Neuron (in vitro differentiated cells): ENCODE results near the gene SETD2.
"Not testable (repeated sequence)": the region's sequence is repeated elsewhere in the genome, so short reads cannot be mapped to it uniquely, and the experiment has no call there.

ENCODE experiments used
- H2AFZ ChIP-seq: one replicate; pipeline ENCODE4 v1.6.1; 2013; ENCODE audit warnings: low read depth, mild to moderate bottlenecking, inconsistent platforms, low read length, moderate library complexity
- H3K27me3 ChIP-seq: one replicate; pipeline ENCODE4 v1.6.1; 2013; ENCODE audit warnings: low read length; ENCODE audit not compliant: insufficient read depth
- H3K36me3 ChIP-seq: one replicate; pipeline ENCODE4 v1.6.1; 2013; ENCODE audit warnings: low read length; ENCODE audit not compliant: insufficient read depth
- H3K4me1 ChIP-seq: one replicate; pipeline ENCODE4 v1.6.1; 2013; ENCODE audit warnings: low read length; ENCODE audit not compliant: insufficient read depth
- H3K4me3 ChIP-seq: 2 replicates; pipeline ENCODE4 v1.5.1; 2013; ENCODE audit warnings: mild to moderate bottlenecking, low read length, moderate library complexity
- H3K9me3 ChIP-seq: one replicate; pipeline ENCODE4 v1.6.1; 2013; ENCODE audit warnings: low read length

The SETD2 gene

DNA sequence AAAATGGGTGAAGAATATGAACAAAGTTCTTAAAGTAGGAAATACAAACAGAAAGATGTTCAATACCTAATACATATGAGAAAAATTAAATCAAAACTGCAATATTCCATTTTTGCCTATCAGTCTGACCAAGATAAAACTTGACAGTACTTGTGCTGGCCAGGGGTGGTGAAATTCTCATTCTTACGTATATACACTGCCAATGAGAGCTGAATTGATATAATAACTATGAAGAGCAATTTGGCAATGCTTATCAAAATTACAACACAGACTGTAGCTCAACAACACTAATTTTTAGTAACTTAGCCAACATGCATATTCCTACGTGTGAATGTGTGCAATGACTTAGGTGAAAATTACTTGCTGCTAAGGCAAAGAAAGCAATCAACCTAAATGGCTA, 90.2 kb downstream of the SETD2 start:
- Histone ChIP-seq H3K27me3 (no peaks in the 10 kb centered on the region), H3K36me3 (peaks cover 41% of the 10 kb centered on the region), H2AFZ (no peak overlapping the region), H3K4me3 (no peak overlapping the region), H3K4me1 (no peaks in the 10 kb centered on the region), H3K9me3 (no peaks in the 10 kb centered on the region)

DNA sequence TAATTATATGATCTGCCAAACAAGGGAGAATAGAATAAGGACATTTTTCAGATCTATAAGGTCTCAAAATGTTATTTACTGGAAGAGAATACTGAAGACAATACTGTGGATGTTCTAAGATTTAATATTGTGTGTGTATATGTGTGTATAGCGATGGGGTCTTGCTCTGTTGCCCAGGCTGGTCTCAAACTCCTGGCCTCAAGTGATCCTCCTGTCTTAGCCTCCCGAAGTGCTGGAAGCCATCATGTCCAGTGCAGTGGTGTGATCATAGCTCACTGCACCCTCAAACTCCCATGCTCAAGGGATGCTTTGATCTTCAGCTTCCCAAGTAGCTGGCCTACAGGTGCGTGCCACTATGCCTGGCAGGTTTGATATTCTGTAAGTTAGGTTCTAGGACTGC, 93.1 kb downstream of the SETD2 start:
- H2AFZ ChIP-seq = no peak overlapping the region
- no peaks in the 10 kb centered on the region for H3K4me1 ChIP-seq
- H3K27me3 ChIP-seq = no peaks in the 10 kb centered on the region
- H3K4me3 ChIP-seq = no peak overlapping the region
- no peaks in the 10 kb centered on the region for H3K9me3 ChIP-seq
- H3K36me3 ChIP-seq = peaks cover 27% of the 10 kb centered on the region

DNA sequence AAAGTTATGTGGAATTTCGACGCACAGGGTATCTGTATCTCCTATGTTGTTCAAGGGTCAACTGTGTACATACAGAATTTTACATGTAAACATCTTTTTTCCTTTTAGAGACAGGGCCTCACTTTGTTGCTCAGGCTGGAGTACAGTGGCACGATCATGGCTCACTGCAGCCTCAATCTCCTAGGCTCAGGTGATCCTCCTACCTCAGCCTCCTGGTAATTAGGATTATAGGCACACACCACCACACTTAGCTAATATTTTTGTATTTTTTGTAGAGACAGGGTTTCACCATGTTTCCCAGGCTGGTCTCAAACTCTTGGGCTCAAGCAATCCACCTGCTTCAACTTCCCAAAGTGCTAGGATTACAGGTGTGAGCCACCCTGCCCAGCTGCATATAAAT, 97.7 kb downstream of the SETD2 start:
- H3K9me3 ChIP-seq, H3K27me3 ChIP-seq, H3K4me1 ChIP-seq, H2AFZ ChIP-seq, H3K4me3 ChIP-seq: not testable (repeated sequence)
- H3K36me3 ChIP-seq = peaks cover 36% of the 10 kb centered on the region

DNA sequence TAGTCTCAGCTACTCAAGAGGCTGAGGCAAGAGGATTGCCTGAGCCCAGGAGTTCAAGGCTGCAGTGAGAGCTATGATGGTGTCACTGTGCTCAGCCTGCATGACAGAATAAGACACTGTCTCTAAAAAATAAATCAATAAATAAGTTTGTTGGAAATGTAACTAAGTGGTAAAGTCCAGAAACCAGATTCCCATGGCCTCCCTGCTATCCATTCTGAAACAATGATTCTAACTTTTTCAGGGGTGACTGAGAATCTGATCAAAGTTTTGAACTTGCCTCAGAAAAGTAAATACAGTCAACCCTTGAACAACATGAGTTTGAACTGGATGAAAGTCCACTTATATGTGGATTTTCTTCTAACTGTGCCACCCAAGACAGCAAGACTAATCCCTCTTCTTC, 98.2 kb downstream of the SETD2 start:
- no peaks in the 10 kb centered on the region for H3K27me3 ChIP-seq
- H3K4me1 ChIP-seq = no peaks in the 10 kb centered on the region
- no peak overlapping the region for H3K4me3 ChIP-seq
- H3K36me3 ChIP-seq = peaks cover 39% of the 10 kb centered on the region
- H3K9me3 ChIP-seq = no peaks in the 10 kb centered on the region
- no peak overlapping the region for H2AFZ ChIP-seq

DNA sequence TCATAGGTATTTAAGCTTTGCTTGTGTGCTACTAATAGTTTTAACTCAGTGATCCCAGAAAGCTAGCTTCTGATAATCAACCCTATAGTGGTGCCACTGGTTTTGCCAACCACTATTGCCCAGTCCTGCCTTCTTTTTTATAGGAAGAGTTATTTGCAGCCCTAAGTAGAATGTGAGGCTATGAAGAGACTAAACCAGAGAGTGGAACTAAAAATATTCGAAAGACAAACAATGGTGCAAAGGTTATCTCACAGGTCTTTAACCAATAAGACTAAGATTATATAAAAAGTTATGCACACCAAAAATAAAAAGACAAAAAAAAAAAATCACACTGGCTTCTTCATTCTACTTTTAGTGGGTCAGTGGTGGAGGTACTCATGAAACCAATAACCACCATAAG, 98.9 kb downstream of the SETD2 start:
- H3K27me3 ChIP-seq = no peaks in the 10 kb centered on the region
- no peak overlapping the region for H2AFZ ChIP-seq
- H3K4me3 ChIP-seq = no peak overlapping the region
- H3K9me3 ChIP-seq = no peaks in the 10 kb centered on the region
- H3K4me1 ChIP-seq = no peaks in the 10 kb centered on the region
- H3K36me3 ChIP-seq = peaks cover 39% of the 10 kb centered on the region

DNA sequence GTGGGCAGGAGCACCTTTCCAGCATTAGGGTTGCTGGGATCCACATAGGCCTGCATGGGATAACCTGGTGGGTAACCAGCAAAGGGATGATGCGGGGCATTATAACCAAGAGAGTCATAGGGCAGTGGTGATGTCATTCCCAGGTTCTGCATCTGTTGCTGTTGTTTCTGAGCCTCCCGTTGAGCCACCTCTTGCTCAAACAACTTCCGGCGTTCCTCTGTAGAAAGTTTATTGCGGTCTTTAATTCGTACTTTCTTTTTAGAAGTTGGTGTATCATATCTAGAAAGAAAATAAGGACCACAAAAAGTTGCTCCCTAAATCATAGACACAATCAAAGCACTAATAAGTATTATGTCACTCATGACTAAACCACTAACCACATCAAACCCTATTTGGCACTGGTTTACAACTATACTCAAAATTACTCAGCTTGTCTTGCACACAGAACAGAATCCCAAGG, 106.7 kb downstream of the SETD2 start:
- no peak overlapping the region for H3K4me3 ChIP-seq
- H2AFZ ChIP-seq = no peak overlapping the region
- H3K9me3 ChIP-seq = no peaks in the 10 kb centered on the region
- no peaks in the 10 kb centered on the region for H3K27me3 ChIP-seq
- no peaks in the 10 kb centered on the region for H3K4me1 ChIP-seq
- H3K36me3 ChIP-seq = peaks cover 31% of the 10 kb centered on the region

DNA sequence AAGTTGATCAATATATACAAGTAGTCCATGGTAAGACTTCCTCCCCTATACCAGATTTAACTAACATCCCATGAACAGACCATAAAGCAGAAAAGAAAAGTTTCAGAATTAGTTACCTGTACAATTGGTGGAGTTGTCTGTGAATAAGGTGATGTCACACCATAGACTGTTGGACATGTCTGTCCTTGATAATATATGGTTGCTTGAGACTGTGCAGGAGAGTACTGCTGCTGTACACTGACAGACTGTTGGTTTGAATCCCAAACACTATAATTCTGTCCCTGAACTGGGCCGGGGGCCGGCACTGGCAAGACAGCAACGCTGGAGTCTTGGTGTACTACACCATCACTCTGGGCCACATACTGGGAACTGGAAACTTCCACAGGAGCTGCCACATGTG, 107.2 kb downstream of the SETD2 start:
- Histone ChIP-seq H3K36me3 (peaks cover 29% of the 10 kb centered on the region), H3K9me3 (no peaks in the 10 kb centered on the region), H3K4me3 (no peak overlapping the region)

DNA sequence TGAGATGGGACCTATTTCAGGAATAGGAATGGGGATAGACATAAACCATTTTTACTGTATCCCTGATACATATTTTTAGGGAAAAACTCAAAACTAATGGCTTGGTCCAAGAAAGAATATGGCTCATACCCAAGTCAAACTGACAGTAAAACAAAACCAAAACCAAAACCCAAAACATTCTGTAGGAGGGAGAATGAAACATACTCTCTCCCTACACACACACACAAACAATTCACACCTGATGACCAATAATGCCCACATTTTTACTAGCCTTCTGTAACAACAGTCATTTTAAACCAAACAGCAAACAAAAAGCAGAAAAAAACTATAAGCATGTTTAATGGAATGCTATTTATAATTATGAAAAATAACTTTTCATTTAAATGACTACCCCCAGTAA, 109.5 kb downstream of the SETD2 start:
- Histone ChIP-seq H3K36me3 (peaks cover 25% of the 10 kb centered on the region), H2AFZ (no peak overlapping the region)

More for the DNA sequence above, 107.2 kb downstream of the SETD2 start:
- H3K4me1 ChIP-seq = no peaks in the 10 kb centered on the region
- H2AFZ ChIP-seq = no peak overlapping the region
- H3K27me3 ChIP-seq = no peaks in the 10 kb centered on the region

DNA sequence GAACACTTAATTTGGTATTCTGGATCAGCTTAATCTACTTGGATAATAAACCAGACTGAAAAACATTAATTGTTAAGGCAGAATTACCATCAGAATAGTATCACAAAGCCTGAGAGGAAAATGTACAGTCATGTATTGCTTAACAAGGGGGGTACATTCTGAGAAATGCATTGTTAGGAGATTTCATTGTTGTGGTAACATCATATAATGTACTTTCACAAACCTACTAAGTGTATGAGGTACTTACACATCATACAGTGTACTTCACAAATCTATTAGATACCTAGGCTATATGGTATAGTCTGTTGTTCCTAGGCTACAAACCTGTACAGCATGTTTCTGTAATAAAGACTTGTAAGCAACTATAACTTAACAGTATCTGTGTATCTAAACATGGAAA, 116.2 kb downstream of the SETD2 start:
- H3K9me3 ChIP-seq = no peaks in the 10 kb centered on the region
- H3K36me3 ChIP-seq = peaks cover 10% of the 10 kb centered on the region
- no peak overlapping the region for H2AFZ ChIP-seq
- no peaks in the 10 kb centered on the region for H3K4me1 ChIP-seq
- H3K27me3 ChIP-seq = no peaks in the 10 kb centered on the region
- no peak overlapping the region for H3K4me3 ChIP-seq

More for the DNA sequence above, 109.5 kb downstream of the SETD2 start:
- Histone ChIP-seq H3K9me3 (no peaks in the 10 kb centered on the region), H3K4me3 (no peak overlapping the region), H3K27me3 (no peaks in the 10 kb centered on the region), H3K4me1 (no peaks in the 10 kb centered on the region)

DNA sequence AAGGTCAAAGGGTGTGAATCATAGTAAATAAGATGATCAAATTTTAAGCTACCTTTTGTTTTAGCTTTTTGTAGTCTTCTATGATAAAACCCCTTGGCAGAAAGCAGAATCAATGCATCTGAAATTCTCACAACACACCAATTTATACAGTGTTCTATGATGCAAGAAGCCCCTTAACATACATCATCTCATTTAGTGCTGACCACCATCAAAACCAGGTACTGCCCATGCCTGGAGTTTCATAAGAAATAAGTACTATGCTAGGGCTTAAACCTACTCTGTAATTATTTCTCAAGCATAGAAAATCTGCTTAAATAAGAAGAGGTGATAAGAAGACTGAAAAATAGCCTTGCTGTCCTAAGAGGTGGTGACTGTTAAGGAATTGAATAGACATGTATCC, 116.8 kb downstream of the SETD2 start:
- Histone ChIP-seq H3K4me3 (no peak overlapping the region), H3K36me3 (peaks cover 16% of the 10 kb centered on the region), H2AFZ (no peak overlapping the region), H3K4me1 (no peaks in the 10 kb centered on the region), H3K27me3 (no peaks in the 10 kb centered on the region), H3K9me3 (no peaks in the 10 kb centered on the region)

DNA sequence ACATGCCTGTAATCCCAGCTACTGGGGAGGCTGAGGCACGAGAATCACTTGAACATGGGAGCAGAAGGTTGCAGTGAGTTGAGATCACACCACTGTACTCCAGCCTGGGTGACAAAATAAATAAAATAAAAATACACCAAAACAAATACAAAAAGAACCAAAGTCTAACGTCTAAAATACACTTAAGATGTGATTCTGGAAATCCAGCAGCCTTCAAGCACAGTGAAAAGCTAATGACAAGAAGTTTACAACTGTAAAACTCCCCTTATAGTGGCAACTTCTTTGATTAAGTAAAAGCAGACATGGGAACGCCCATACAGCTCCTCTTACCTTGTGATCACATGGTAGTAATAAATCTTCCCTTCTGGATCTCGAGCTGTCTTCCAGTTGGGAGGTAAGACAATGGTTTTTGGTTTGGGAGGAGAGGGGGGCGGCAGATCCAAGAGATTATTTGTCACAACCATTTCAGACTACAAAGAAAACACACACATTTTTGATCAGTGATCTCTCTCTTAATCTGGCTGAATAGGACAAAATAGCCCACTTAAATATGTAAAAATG, 121.6 kb downstream of the SETD2 start:
- H3K9me3 ChIP-seq = peaks cover 5% of the 10 kb centered on the region
- no peak overlapping the region for H2AFZ ChIP-seq
- no peaks in the 10 kb centered on the region for H3K27me3 ChIP-seq
- H3K4me1 ChIP-seq = no peaks in the 10 kb centered on the region
- H3K4me3 ChIP-seq = no peak overlapping the region
- peaks cover 52% of the 10 kb centered on the region for H3K36me3 ChIP-seq

DNA sequence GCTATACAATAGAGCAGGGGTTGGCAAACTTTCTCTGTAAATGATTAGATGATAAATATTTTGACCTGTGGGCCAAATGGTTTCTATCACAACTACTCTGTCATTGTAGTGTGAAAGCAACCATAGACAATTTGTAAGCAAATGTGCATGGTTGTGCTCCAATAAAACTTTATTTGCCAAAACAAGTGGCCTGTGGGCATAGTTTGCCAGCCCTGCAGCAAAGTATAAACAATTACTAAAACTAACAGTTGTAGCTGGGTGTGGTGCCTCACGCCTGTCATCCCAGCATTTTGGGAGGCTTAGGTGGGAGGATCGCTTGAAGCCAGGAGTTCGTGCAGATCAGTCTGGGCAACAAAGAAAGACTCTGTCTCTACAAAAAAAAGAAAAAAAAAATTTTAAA, 122.8 kb downstream of the SETD2 start:
- no peak overlapping the region for H2AFZ ChIP-seq
- H3K4me3 ChIP-seq = no peak overlapping the region
- H3K9me3 ChIP-seq = peaks cover 5% of the 10 kb centered on the region
- no peaks in the 10 kb centered on the region for H3K27me3 ChIP-seq
- peaks cover 58% of the 10 kb centered on the region for H3K36me3 ChIP-seq
- no peaks in the 10 kb centered on the region for H3K4me1 ChIP-seq

DNA sequence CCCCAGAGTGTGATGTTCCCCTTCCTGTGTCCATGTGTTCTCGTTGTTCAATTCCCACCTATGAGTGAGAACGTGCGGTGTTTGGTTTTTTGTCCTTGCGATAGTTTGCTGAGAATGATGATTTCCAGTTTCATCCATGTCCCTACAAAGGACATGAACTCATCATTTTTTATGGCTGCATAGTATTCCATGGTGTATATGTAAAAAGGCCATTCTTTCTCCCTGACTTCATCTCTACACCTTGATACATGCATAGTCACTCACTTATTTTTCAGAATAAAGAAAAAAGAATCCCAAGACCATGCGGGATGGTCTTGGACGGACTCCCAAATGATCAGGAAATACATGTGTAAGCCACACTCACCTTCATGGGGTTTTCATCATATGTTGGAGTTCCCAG, 126.6 kb downstream of the SETD2 start:
- not testable (repeated sequence) for H2AFZ ChIP-seq, H3K27me3 ChIP-seq, H3K4me1 ChIP-seq, H3K9me3 ChIP-seq, H3K4me3 ChIP-seq
- H3K36me3 ChIP-seq = peaks cover 62% of the 10 kb centered on the region

DNA sequence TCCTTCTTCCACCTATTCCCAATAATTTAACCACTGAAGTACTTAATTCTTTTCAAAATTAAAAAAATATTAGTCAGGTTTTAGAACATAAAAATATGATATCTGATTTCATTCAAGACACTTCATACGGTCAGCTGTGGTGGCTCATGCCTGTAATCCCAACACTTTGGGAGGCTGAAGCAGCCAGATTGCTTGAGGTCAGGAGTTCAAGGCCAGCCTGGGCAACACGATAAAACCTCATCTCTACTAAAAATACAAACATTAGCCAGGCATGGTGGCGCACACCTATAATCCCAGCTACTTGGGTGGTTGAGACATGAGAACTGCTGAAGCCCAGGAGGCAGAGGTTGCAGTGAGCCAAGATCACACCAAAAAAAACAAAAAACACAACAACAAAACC, 127.8 kb downstream of the SETD2 start:
- Histone ChIP-seq H3K27me3 (no peaks in the 10 kb centered on the region), H2AFZ (no peak overlapping the region), H3K4me1 (no peaks in the 10 kb centered on the region), H3K36me3 (peaks cover 51% of the 10 kb centered on the region), H3K4me3 (no peak overlapping the region), H3K9me3 (peaks cover 5% of the 10 kb centered on the region)
